Karpas-422 (cell line): ENCODE data around the gene OR13A1. TPM values are rescaled to one million over a fixed set of nuclear protein-coding genes. Genes with fewer than 3 reads are reported as not detected.
"Not testable (repeated sequence)": the region's sequence is repeated elsewhere in the genome, so short reads cannot be mapped to it uniquely, and the experiment has no call there.

Source experiments
- DNase-seq: peaks from one replicate; pipeline ENCODE4 v3.0.0-alpha.2; 2015
- H2AFZ ChIP-seq: fragments of 200-600 bp; sonication (generic); 2 replicates; pipeline ENCODE4 v1.6.1; 2014; ENCODE audit warnings: antibody characterized with exemption, low read length, mixed read lengths
- H3K27ac ChIP-seq: fragments of 200-600 bp; sonication (generic); 2 replicates; pipeline ENCODE4 v1.5.1; 2014; ENCODE audit warnings: mild to moderate bottlenecking, low read length, moderate library complexity
- H3K27me3 ChIP-seq: fragments of 200-600 bp; sonication (generic); 2 replicates; pipeline ENCODE4 v1.6.1; 2014; ENCODE audit warnings: low read length, mixed read lengths
- H3K36me3 ChIP-seq: fragments of 200-600 bp; sonication (generic); 2 replicates; pipeline ENCODE4 v1.6.1; 2014; ENCODE audit warnings: low read length, mixed read lengths; ENCODE audit not compliant: insufficient read depth
- H3K4me1 ChIP-seq: fragments of 200-600 bp; sonication (generic); 2 replicates; pipeline ENCODE4 v1.6.1; 2014; ENCODE audit warnings: mild to moderate bottlenecking, low read length, mixed read lengths
- H3K4me2 ChIP-seq: fragments of 200-600 bp; sonication (generic); 2 replicates; pipeline ENCODE4 v1.6.1; 2014; ENCODE audit warnings: low read length, low read depth, mild to moderate bottlenecking; ENCODE audit not compliant: poor library complexity, severe bottlenecking
- H3K4me3 ChIP-seq: fragments of 200-600 bp; sonication (generic); 2 replicates; pipeline ENCODE4 v1.5.1; 2014; ENCODE audit warnings: mild to moderate bottlenecking, antibody characterized with exemption, low read length, mixed read lengths
- H3K79me2 ChIP-seq: fragments of 200-600 bp; sonication (generic); 2 replicates; pipeline ENCODE4 v1.6.1; 2014; ENCODE audit warnings: mild to moderate bottlenecking, low read length, mixed read lengths
- H3K9ac ChIP-seq: fragments of 200-600 bp; sonication (generic); 2 replicates; pipeline ENCODE4 v1.6.0; 2014; ENCODE audit warnings: low read length
- H3K9me2 ChIP-seq: fragments of 200-600 bp; sonication (generic), shearing (Covaris generic); replicated peaks from 2 replicates; pipeline ENCODE4 v1.6.0; 2014; ENCODE audit warnings: mild to moderate bottlenecking, low read length, moderate library complexity; ENCODE audit not compliant: insufficient read depth
- H3K9me3 ChIP-seq: fragments of 300-700, 200-600 bp; sonication (generic); 2 replicates; pipeline ENCODE4 v1.6.1; 2014; ENCODE audit warnings: low read length, mixed read lengths
- H4K20me1 ChIP-seq: fragments of 200-600 bp; sonication (generic); 2 replicates; pipeline ENCODE4 v1.6.1; 2014; ENCODE audit warnings: mild to moderate bottlenecking, antibody characterized with exemption, low read length, low read depth; ENCODE audit not compliant: insufficient read depth
- total RNA-seq: library from RNA; depleted of rRNA; stranded (reverse); fragments of >200 nt; shearing (Covaris generic); gene quantifications from 2 replicates; pipeline ENCODE4 v1.2.3, GENCODE V29; 2014; ENCODE audit warnings: low replicate concordance

Gene OR13A1
- total RNA-seq, 1 experiment from 2014 or later: 9.7 TPM

DNA sequence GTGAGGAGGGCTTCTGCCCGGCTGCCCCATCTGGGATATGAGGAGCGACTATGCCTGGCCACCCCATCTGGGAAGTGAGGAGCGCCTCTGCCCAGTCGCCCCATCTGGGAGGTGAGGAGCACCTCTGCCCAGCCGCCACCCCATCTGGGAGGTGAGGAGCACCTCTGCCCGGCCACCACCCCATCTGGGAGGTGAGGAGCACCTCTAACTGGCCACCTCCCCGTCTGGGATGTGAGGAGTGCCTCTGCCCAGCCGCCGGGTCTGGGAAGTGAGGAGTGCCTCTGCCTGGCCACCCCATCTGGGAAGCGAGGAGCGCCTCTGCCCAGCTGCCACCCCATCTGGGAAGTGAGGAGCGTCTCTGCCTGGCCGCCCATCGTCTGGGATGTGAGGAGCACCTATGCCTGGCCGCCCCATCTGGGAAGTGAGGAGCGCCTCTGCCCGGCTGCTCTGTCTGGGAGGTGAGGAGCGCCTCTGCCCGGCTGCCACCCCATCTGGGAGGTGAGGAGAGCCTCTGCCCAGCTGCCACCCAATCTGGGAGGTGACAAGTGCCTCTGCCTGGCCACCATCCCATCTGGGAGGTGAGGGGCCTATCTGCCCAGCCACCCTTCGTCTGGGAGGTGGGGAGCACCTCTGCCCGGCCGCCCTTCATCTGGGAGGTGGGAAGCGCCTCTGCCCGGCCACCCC lies 31.4 kb upstream of the OR13A1 start:
- H3K9me3 ChIP-seq, DNase-seq, H3K4me3 ChIP-seq, H2AFZ ChIP-seq, H3K4me1 ChIP-seq, H3K79me2 ChIP-seq, H3K36me3 ChIP-seq, H3K27me3 ChIP-seq, H3K9ac ChIP-seq, H4K20me1 ChIP-seq, H3K27ac ChIP-seq, H3K4me2 ChIP-seq, H3K9me2 ChIP-seq: not testable (repeated sequence)

- not testable (repeated sequence) for H3K4me1 ChIP-seq, H4K20me1 ChIP-seq, DNase-seq, H3K9me2 ChIP-seq, H3K9ac ChIP-seq, H2AFZ ChIP-seq, H3K9me3 ChIP-seq, H3K27me3 ChIP-seq, H3K27ac ChIP-seq, H3K4me2 ChIP-seq, H3K4me3 ChIP-seq, H3K36me3 ChIP-seq, H3K79me2 ChIP-seq
Observed at GRCh38 chr10:45340420-45340819, 25.0 kb upstream of the OR13A1 start.

DNA sequence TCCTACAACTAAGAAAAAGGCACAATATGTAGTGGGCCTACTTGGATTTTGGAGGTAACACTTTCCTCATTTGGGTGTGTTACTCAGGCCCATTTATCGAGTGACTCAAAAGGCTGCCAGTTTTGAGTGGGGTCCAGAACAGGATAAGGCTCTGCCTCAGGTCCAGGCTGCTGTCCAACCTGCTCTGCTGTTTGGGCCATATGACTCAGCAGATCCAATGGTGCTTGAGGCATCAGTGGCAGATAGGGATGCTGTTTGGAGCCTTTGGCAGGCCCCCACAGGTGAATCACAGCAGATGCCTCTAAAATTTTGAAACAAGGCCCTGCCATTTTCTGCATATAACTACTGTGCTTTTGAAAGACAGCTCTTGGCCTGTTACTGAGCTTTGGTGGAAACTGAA lies 24.5 kb upstream of the OR13A1 start:
- Histone ChIP-seq H3K9me2 (no peaks in the 10 kb centered on the region), H2AFZ (no peak overlapping the region), H3K9ac (no peak overlapping the region), H3K79me2 (peaks cover 4% of the 10 kb centered on the region; the same call in 1 of the 2 replicates), H3K9me3 (0 out of 2 replicates have a peak, but pooled peaks cover 3% of the 10 kb centered on the region), H3K36me3 (peaks cover 14% of the 10 kb centered on the region), H3K4me3 (no peak overlapping the region), H3K27ac (no peak overlapping the region), H3K4me2 (no peak overlapping the region), H3K27me3 (no peaks in the 10 kb centered on the region), H3K4me1 (no peaks in the 10 kb centered on the region), H4K20me1 (no peaks in the 10 kb centered on the region)
- no peak for DNase-seq

DNA sequence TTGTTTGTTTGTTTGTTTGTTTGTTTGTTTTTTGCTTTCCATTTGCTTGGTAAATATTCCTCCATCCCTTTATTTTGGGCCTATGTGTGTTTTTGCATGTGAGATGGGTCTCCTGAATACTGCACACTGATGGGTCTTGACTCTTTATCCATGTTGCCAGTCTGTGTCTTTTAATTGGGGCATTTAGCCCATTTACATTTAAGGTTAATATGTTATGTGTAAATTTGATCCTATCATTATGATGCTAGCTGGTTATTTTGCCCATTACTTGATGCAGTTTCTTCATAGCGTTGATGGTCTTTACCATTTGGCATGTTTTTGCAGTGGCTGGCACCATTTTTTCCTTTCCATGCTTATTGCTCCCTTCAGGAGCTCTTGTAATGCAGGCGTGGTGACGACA lies 16.4 kb upstream of the OR13A1 start:
- H3K4me3 ChIP-seq, H2AFZ ChIP-seq, H3K4me1 ChIP-seq, DNase-seq, H3K27me3 ChIP-seq, H3K27ac ChIP-seq, H3K79me2 ChIP-seq, H3K9ac ChIP-seq, H4K20me1 ChIP-seq, H3K9me2 ChIP-seq, H3K9me3 ChIP-seq: not testable (repeated sequence)
- peak overlapping the region; percentile 54 for H3K4me2 ChIP-seq
- peaks cover 11% of the 10 kb centered on the region for H3K36me3 ChIP-seq

DNA sequence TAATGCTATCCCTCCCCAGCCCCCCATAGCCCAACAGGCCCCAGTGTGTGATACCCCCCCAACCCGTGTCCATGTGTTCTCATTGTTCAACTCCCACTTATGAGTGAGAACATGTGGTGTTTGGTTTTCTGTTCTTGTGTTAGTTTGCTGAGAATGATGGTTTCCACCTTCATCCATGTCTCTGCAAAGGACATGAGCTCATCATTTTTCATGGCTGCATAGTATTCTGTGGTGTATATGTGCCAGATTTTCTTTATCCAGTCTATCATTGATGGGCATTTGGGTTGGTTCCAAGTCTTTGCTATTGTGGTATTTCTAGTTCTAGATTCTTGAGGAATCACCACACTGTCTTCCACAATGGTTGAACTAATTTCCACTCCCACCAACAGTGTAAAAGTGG lies 11.5 kb upstream of the OR13A1 start:
- H3K36me3 ChIP-seq: not testable (repeated sequence)

DNA sequence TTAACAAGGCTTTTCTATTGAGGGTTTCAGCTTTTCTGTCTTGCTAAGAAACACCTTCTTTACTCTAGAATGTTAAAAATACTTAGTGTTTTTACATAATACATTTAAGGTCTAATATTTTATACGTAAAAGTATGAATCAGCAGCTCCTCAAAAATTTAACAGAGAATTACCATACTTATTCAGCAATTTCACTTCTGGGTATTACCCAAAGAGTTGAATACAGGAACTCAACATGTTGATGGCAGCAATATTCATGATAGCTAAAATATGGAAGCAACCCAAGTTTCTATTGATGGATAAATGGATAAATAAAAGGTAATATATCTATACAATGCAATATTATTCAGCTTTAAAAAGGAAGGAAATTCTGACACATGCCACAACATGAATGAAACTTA lies 9.7 kb upstream of the OR13A1 start:
- Histone ChIP-seq H3K9me3 (peaks cover 8% of the 10 kb centered on the region; the same call in 1 of the 2 replicates), H2AFZ (no peak overlapping the region), H3K9ac (no peak overlapping the region)

More for the DNA sequence above, 11.5 kb upstream of the OR13A1 start:
- DNase-seq, H3K79me2 ChIP-seq, H4K20me1 ChIP-seq, H3K9me3 ChIP-seq, H3K4me2 ChIP-seq, H3K9ac ChIP-seq, H3K4me1 ChIP-seq, H2AFZ ChIP-seq, H3K27me3 ChIP-seq, H3K27ac ChIP-seq, H3K9me2 ChIP-seq, H3K4me3 ChIP-seq: not testable (repeated sequence)

DNA sequence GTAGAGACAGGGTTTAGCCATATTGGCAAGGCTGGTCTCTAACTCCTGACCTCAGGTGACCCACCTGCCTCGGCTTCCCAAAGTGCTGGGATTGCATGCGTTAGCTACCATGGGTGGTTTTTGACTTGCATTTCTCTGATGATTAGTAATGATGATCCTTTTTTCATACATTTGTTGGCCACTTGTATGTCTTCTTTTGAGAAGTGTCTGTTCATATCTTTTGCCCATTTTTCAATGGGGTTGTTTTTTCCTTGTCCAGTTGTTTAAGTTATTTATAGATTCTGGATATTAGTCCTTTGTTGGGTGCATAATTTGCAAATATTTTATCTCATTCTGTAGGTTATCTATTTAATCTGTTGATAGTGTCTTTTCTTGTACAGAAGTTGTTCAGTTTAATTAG lies 4.3 kb upstream of the OR13A1 start:
- Histone ChIP-seq H3K4me2 (no peak overlapping the region), H3K79me2 (no peaks in the 10 kb centered on the region), H3K36me3 (0 out of 2 replicates have a peak, but pooled peaks cover 5% of the 10 kb centered on the region), H3K9me2 (no peaks in the 10 kb centered on the region), H3K27me3 (no peaks in the 10 kb centered on the region), H4K20me1 (no peaks in the 10 kb centered on the region), H3K9me3 (peaks cover 11% of the 10 kb centered on the region), H3K4me1 (no peaks in the 10 kb centered on the region), H2AFZ (no peak overlapping the region), H3K27ac (no peak overlapping the region), H3K9ac (no peak overlapping the region), H3K4me3 (no peak overlapping the region)
- no peak for DNase-seq

More for the DNA sequence above, 9.7 kb upstream of the OR13A1 start:
- Histone ChIP-seq H3K4me3 (no peak overlapping the region), H3K36me3 (0 out of 2 replicates have a peak, but pooled peaks cover 5% of the 10 kb centered on the region), H3K4me2 (no peak overlapping the region), H3K27ac (no peak overlapping the region), H3K9me2 (no peaks in the 10 kb centered on the region), H3K27me3 (no peaks in the 10 kb centered on the region), H3K4me1 (no peaks in the 10 kb centered on the region), H3K79me2 (no peaks in the 10 kb centered on the region), H4K20me1 (no peaks in the 10 kb centered on the region)
- no peak for DNase-seq

- no peaks in the 10 kb centered on the region for H3K79me2 ChIP-seq
- H4K20me1 ChIP-seq: no peaks in the 10 kb centered on the region
- peaks cover 9% of the 10 kb centered on the region for H3K4me1 ChIP-seq
- H3K36me3 ChIP-seq: no peaks in the 10 kb centered on the region
- no peak for DNase-seq
- H2AFZ ChIP-seq: no peak overlapping the region
- H3K4me3 ChIP-seq: no peak overlapping the region
- no peaks in the 10 kb centered on the region for H3K9me2 ChIP-seq
- H3K27ac ChIP-seq: no peak overlapping the region
- H3K27me3 ChIP-seq: no peaks in the 10 kb centered on the region
- H3K9ac ChIP-seq: no peak overlapping the region
- H3K9me3 ChIP-seq: no peaks in the 10 kb centered on the region
- H3K4me2 ChIP-seq: no peak overlapping the region
Observed at GRCh38 chr10:45313264-45313873, 2.0 kb downstream of the OR13A1 start.
